NCI-H748 (cell line): Measurements from ENCODE around the gene GMPR.
"Not testable (repeated sequence)": the region's sequence is repeated elsewhere in the genome, so short reads cannot be mapped to it uniquely, and the experiment has no call there.

Source experiments
- DNase-seq: peaks from one replicate; lab custom pipeline; 2025; ENCODE audit not compliant: unreplicated experiment; lab: John Stamatoyannopoulos, UW

Gene GMPR

GRCh38 chr6:16244869-16245451 lies 6.6 kb downstream of the GMPR start:
- peak; percentile 93 for DNase-seq

GRCh38 chr6:16248271-16248853 lies 10.0 kb downstream of the GMPR start:
- no peak for DNase-seq

- DNase-seq, result peak; percentile 98
These were observed 11.6 kb downstream of the GMPR start for GRCh38 chr6:16249971-16250370.

DNA sequence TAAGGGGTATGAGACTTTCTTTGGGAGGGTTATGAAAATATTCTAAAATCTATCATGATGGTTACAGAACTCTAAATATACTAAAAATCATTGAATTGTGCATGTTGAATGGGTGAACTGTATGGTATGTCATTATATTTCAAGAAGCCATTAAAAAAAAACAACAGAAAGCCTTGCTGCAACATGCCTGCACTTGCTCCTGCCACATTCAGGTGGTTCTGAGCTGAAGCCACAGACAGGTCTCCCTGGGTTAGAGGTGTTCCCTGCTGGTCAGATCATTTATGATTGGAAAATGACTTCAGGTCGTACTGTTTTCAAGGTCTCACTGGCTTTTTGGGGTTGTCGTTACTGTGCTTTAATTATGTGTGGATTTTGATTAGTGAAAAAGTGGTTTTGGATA lies 13.3 kb downstream of the GMPR start:
- DNase-seq, result no peak

DNA sequence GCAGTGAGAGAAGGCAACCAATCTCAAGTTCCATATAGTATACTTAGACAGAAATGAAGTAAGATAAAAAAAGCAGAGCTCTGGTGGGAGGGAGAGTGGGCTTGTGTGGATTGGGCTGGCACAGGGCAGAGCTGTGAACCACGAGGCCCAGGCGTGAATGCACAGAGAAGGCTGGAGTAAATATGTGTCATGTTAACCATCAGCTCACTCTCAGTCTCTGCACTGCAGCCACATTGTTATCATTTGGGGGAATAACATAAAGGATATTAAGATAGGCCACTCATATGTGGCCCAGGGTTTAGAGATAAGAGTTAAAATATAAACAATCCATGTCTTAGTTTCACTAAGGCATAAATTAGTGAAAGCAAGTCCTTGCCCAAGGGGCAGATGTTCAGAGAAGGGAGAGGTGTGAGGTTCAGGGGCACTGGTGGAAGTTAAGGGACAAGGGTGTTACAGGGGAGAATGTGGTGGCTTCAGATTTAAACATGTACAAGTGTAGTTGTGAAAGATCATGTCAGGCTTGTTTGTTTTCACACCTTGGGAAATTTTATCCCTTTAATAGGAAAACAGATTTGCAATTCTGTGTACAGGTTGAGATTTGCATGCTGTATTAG lies 14.4 kb downstream of the GMPR start:
- no peak for DNase-seq

DNA sequence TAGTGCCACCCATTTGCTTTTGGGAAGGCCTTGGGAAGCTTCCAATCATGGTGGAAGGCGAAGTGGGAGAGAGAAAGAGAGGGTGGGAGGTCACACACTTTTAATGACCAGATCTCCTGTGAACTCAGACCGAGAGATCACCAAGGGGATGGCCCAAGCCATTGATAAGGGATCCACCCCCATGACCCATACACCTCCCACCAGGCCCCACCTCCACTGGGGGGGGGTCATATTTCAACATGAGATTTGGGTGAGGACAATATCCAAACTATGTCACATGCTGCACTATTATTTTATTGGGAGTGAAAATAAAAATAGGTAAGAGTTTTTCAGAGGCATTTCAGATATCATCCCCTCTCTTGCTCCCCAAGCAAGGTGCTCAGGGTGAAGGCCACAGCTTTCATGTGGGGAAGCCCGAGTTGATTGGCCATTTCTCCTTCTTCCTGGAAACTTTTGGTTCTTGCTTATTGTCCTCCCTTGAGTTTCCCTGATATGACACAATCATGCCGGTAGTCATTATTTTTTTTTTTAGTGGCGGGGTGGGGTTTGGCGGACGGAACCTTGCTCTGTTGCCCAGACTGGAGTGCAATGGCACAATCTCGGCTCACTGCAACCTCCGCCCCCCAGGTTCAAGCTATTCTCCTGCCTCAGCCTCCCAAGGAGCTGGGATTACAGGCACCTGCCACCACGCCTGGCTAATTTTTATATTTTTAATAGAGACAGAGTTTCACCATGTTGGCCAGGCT lies 15.2 kb downstream of the GMPR start:
- DNase-seq, result no peak

GRCh38 chr6:16254535-16254934 lies 16.1 kb downstream of the GMPR start:
- DNase-seq, result no peak

GRCh38 chr6:16256781-16257180 lies 18.4 kb downstream of the GMPR start:
- DNase-seq, result no peak

DNA sequence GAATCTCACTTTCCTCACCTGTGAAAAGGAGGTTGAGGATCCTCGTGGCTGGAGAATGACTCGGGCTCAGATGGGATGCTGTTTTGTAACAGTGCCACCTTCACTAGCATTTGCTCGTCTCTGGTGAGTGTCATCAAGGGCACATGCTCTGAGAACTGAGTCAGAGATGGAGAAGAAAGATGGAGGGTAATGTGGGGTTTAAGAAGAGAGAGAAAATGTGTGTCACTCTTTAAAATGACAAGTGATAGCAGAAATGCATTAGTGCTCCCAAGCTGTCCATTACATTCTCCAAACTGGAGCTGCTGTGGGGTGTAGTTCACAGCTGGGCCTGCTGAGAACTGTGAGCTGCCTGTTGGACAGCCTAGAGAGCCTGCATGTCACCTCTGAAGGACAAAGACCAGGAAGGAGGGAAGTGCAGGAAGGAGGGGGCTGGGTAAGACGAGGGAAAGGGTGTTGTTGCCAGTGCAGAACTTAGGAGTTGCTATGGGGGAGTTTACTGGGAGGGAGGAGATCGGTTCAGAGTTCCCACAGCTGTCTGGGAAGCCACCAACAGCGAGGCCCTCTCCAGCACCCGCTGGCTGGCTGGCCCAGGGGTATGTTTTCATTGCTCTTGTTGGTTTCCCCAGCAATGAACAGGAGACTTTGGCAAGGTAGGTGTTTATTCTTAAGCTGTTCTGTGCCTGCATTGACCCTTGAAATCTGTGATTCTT lies 19.8 kb downstream of the GMPR start:
- no peak for DNase-seq

DNA sequence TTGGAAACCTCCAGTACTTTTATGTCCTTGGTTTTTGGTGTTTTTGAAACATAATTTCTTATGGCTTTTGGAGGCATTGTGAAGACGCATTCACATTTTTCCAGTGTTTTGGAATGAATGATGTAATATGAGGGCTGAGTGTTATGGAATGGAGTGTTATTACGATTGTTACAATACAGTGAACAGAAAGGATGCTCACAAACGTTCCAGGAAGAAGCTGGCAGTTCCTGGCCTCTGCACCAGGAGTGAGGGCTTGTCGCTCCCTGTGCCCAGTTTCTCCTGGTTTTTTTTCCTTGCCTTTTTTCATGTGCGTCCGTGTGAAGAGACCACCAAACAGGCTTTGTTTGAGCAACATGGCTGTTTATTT lies 20.3 kb downstream of the GMPR start:
- no peak for DNase-seq

DNA sequence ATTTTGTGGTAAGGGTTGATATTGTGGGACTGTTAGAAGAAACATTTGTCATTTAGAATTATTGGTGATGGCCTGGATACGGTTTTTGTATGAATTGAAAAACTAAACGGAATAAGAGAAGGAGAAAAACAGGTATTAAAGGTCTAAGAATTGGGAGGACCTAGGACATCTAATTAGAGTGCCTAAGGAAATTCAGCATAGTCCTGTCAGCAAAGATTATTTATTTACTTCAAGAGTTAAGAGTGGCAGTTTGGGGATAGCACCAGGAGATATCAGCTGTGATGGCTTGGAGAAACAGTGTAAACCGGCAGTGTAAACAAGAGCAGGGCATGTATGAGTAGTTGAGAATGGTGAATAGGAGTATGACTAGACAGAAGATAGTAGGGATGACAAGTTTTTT lies 21.2 kb downstream of the GMPR start:
- not testable (repeated sequence) for DNase-seq

GRCh38 chr6:16260602-16261001 lies 22.2 kb downstream of the GMPR start:
- DNase-seq, result not testable (repeated sequence)

DNA sequence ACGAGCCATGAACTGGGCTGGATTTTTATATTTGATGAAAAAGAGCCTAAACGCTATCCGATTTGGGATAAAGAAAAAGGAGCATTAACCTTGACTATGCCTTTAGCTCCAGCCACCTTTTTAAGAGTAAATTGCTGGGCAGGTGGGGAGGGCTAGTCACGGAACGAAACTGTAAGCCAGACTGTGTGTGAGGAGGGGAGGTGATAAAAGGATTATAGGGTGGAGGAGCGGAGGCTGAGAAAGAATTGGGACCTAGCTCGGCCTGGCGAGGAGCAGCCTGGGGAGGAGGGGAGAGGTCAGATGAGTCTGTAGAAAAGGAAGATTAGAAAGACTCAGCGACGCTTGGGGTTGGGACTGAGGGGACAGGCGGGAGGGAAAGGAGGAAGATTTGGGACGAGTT lies 24.4 kb downstream of the GMPR start:
- not testable (repeated sequence) for DNase-seq

DNA sequence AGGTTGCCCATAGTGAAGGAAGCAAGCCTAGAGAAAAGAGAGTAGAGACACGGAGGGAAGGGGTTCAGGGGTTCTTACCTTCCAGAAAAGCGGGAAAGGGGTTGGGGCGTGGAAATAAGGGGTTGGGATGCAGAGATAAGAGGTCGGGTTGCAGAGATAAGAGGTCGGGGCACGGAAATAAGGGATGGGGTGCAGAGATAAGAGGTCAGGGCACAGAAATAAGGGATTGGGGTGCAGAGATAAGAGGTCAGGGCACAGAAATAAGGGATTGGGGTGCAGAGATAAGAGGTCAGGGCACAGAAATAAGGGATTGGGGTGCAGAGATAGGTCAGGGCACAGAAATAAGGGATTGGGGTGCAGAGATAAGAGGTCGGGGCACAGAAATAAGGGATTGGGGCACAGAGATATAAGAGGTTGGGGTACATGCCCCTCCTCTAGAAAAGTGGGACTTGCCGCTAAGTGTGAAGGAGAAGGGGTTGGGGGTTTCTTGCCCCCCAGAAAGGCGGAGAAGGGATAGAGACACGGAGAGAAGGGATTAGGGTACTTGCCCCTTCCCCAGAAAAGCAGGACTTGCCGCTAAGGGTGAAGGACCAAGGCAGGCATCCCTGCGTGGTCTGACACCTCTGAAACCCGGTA lies 25.2 kb downstream of the GMPR start:
- not testable (repeated sequence) for DNase-seq

- no peak for DNase-seq
These were observed 26.4 kb downstream of the GMPR start for GRCh38 chr6:16264785-16265184.

DNA sequence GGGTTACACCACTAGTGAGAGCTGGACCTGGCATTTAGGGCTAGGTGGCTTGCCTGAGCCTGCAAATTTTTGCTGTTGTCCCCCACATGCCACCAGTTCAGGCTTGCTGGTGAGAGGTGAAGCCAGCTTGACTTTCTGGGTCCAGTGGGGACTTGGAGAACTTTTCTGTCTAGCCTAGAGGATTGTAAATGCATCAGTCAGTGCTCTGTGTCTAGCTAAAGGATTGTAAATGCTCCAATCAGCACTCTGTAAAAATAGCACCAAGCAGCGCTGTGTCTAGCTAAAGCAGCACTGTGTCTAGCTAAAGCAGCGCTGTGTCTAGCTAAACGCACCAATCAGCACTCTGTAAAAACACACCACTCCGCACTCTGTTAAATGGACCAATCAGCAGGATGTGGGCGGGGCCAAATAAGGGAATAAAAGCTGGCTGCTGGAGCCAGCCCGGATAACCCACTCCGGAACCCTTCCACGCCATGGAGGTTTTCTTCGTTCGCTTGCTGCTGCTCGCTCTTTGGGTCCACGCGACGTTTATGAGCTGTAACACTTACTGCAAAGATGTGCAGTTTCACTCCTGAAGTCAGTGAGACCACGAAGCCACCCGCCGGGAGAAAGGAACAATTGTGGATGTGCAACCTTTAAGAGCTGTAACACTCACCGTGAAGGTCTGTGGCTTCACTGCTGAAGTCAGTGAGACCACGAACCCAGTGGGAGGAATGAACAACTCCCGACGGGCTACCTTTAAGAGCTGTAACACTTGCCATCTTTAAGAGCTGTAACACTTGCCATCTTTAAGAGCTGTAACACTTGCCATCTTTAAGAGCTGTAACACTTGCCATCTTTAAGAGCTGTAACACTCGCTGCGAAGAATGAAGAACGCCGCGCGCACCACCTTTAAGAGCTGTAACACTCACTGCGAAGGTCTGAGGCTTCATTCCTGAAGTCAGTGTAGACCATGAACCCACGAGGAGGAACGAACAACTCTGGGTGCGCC lies 27.3 kb downstream of the GMPR start:
- no peak for DNase-seq

DNA sequence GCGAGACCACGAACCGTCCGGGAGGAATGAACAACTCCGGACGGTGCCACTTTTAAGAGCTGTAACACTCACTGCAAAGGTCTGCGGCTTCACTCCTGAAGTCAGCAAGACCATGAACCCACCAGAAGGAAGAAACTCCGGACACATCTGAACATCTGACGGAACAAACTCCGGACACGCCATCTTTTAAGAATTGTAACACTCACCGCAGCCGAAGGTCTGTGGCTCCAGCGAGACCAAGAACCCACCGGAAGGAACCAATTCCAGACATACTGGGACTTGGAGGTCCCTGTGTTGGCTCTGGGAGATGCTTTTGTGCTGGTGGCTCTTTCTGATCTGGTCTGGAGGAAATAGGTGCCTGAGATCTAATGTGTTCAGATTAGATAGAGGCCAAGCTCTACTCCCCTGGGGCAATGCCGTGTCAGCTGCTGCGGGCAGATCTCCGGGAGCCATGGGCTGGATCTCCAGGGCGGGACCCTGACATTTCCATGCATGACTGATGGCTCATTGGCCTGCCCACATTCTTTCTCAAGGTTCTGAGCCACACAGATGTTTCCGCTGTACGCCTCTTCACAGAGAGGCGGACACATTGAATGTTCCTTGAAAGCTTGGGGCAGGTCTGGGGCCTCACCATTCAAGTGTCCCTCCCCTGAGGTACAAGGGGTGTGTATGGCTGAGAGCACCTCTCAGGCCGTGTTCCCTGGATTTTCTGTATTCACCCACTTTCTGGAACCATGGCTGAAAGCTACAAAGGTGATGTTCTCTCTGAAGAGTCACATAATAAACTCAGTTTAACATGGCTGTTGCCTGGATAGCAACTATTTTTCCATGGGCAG lies 29.3 kb downstream of the GMPR start:
- DNase-seq, result no peak

- not testable (repeated sequence) for DNase-seq
These were observed 31.2 kb downstream of the GMPR start for GRCh38 chr6:16269442-16270070.
